Stimulated activated CD4-positive, alpha-beta T cell treated with anti-CD3 and anti-CD28 coated beads, TNF-alpha, amount 100 ng/mL, for 48 hours (primary cell): ENCODE data around the gene FHIT.

Source experiments
- DNase-seq, 3 donors: peaks; one replicate each; pipeline ENCODE4 v3.0.0-alpha.2; 2020; ENCODE audit warnings: low read depth in 3 of 3

Gene FHIT

GRCh38 chr3:60631509-60631908 is 619.7 kb downstream of the FHIT start:
- DNase-seq, result no peak

- no peak for DNase-seq
Observed at GRCh38 chr3:60630953-60631352, 620.3 kb downstream of the FHIT start.

DNA sequence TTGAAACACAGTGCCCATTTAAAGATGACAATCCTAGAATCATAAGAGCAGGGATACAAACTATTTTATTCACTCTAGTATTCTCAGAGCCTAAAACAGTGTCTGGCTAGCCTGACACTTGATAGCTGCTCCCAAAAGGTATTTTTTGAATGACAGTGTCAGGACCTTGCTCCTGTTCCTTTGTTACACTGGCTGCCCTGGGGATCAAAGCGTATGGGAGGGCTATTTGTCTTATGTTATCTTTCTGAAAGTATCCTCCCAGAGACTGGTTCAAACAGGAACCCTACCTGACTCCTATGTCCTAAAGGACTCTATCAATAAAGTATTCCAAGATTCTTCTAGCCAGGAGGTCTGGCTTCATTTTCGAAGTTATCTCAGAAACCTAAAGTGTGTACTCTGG is 621.4 kb downstream of the FHIT start:
- DNase-seq, result no peak

DNA sequence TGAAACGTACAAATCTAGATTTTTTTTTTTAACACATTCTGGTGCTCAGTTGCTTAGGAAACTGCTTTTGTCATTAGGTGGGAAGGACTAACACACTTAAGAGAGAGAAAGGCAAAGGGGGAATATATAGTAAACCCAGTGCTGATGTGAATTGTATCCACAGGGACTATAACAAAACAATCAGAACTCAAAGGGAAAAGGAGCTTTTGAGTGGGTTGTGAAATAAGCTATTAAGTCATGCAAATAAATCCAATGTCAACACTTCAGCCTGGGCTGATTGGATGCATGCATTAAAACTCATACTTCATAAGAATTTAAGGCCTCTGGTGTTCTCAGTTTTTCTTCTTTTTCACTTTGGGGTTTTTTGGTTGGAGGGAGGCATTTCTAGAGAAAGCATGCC is 628.9 kb downstream of the FHIT start:
- no peak for DNase-seq

DNA sequence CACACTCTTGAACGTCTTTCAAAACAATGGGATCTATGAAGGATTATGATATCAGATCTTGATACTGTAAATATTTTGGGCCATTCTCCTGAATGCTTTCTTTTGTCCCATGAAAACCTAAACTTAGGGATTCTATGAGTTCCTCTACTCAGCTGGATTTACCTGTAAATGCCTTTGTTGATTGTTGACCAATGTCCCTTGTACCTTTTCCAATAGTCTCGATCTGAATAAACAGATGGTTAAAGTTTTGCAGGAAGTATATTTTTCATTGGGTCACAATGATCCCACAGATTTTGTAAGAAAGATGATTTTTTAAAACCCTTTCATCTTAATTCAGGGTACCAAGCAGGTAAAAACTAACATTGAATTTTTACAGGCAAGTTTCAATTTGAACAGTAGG is 634.1 kb downstream of the FHIT start:
- no peak for DNase-seq

GRCh38 chr3:60613769-60614303 is 637.4 kb downstream of the FHIT start:
- no peak for DNase-seq

DNA sequence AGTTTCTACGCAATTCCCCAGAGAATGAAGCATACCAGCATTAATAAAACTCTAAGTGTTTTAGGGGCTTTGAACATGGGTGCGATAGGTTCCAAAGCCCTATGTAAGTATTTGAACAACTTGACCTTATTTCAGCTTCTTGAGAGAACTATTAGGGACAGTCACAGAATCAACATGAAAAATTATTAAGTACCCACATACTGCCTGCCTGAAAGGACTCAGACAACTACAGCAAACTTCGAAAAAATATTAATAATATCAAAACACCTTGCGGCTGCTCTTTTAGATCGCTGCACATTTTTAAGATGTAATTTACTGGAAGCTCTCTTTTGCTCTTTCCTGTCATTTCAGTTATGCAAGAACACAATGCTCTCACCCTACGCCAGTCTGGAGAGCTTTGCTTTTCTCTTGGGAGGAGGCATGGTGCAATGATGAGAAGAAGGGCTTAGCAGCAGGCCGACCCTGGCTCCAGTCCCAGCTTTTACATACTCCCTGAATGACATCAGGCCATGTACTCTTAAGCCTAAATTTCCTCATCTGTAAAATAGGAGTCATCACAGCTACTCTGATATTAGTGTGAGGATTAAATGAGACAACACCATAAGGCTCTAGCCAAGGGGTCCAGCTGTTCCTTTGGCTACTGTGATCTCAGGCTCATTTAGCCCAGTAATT is 640.7 kb downstream of the FHIT start:
- DNase-seq, result no peak

DNA sequence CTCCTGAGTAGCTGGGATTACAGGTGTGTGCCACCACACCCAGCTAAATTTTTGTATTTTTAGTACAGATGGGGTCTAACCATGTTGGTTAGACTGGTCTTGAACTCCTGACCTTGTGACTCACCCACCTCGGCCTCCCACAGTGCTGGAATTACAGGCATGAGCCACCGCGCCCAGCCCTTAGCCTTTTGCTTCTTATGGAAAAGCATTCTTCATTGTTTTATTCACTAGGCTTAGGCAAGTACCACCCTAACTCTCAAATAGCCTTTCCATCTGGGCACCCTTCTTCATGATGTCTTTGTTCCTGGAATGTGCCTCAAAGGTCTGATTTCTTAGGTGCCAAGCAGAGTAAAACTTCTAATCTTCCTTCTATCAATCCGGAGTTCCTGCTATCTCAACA is 641.8 kb downstream of the FHIT start:
- DNase-seq, result no peak

DNA sequence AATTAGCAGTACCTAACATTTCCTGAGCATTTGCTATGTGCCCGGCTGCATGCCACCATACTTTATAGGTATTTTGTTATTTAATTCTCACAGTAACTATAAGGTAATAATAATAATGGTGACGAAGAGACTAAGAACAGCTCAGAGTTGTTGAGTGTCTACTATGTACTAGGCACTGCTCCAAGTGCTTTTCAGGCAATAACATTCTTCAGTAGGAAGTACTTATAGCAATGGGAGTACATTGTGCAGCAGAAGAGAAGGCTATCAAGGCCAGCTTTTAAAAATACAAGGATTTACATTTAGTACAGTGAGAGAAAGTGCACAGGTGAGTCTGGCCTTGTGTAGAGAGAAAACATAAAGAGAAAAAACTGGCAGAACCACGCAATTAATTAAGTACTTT is 647.4 kb downstream of the FHIT start:
- no peak for DNase-seq

- no peak for DNase-seq
Observed at GRCh38 chr3:60600848-60601247, 650.4 kb downstream of the FHIT start.

DNA sequence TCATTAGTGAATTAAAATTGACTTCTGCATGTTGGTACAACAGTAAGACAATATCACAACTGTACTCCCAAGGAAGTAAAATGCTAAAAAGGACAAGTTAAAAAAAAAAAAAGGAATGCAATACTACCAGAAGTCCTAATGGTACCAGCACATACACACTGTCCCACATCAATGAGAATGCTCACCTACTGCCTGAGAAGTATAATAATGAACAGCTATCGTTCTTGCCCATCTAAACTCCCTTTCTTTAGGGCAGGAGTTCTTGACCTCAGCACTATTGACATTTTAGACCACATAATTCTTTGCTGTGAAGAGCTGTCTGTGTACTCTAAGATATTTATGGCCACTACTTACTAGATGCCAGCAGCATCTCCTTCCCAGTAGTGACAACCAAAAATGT is 651.7 kb downstream of the FHIT start:
- no peak for DNase-seq

- no peak for DNase-seq
Observed at GRCh38 chr3:60598671-60599070, 652.6 kb downstream of the FHIT start.

GRCh38 chr3:60594025-60594424 is 657.2 kb downstream of the FHIT start:
- DNase-seq, result no peak

- DNase-seq, result no peak
Observed at GRCh38 chr3:60591267-60591666, 660.0 kb downstream of the FHIT start.

GRCh38 chr3:60588806-60589205 is 662.4 kb downstream of the FHIT start:
- no peak for DNase-seq

DNA sequence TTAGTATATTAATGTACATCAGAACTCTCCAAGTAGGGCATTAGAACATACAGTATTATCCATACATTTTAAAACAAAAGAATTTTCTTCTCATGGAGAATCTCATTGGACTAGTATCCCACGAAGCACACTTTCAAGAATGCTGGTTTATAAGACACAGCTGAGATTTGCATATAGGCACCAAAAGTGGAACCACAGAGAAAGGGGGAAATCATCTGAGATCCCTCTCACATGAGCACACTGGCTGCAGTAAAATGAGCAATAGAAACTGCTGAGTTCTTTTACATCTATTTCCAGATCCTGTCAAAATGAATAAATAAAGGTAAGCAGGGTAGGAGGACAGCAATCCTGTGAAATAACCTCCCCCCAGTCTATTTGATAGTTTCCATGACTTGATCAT is 665.3 kb downstream of the FHIT start:
- no peak for DNase-seq

DNA sequence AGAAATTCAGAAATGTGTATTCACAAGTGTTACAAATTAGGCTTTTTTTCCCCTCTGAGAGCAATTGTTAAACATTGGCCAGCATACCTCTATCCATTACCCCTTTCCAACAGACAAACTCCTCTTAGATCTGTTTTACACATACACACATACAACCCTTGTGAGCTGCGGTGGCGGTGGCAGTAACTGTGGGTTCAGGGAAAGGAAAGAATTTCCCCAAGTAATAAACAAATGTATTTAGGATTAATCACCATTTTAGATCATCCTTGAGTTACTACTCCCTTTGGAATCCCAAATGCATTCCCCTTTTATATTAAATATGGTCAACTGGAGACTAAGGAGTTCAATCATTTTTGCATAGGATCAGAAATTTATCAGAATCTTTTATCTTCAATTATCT is 667.0 kb downstream of the FHIT start:
- DNase-seq, result no peak

DNA sequence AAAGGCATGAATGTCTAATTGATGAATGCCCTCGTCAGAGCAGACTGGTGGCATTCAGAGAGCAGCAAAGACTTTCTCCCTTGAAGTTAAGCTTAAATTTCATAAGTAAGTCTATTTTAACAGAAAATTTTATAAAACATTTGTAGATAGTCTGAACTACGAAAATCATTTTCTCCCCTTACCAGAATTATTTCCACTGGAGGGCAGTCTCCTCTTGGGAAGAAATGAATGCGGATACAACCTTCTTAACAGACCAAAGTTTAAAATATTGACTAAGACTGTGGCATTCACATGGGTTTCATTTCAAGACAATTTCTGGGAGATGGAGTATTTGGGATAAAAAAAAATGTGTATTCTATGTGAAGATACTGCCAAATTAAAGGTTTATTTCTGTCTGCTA is 669.0 kb downstream of the FHIT start:
- no peak for DNase-seq

- DNase-seq, result no peak
Observed at GRCh38 chr3:60580809-60581208, 670.4 kb downstream of the FHIT start.

- DNase-seq, result no peak
Observed at GRCh38 chr3:60579734-60580133, 671.5 kb downstream of the FHIT start.

GRCh38 chr3:60578936-60579335 is 672.3 kb downstream of the FHIT start:
- no peak for DNase-seq

DNA sequence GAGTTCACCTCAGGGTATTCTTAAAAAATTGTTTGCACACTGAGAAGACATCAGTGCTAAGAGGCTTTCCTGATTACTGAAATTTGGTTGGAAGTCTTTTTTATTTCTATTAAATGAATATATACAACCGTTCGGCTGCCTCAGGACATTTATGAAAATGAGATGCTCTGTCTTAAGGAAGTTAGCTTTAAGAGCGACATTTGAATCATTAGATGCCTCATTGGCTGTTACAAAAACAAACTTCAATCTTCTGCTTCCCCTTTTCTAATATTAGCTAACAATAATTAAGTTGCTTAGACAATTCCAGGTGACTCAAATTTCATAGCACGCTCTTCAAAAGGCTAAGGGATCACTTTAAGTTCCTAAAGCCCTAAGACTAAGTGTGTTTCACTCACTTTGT is 673.7 kb downstream of the FHIT start:
- no peak for DNase-seq

GRCh38 chr3:60575718-60576272 is 675.5 kb downstream of the FHIT start:
- DNase-seq, result no peak
